Measurements from ENCODE around the gene RHAG.

GRCh38 chr6:49635480-49635879 lies 1.2 kb downstream of the RHAG start:
- TF ChIP-seq CTCF (IDR thresholded peaks at IDR 0.05; ENCODE audit: control extremely low read depth in 1 of 3, insufficient read depth in 1 of 3, low read depth in 1 of 3, low read length in 3 of 3) (no peak), HDAC2 (IDR thresholded peaks at IDR 0.05; ENCODE audit: borderline replicate concordance in 1 of 2, low read depth in 2 of 2, low read length in 2 of 2) (no peak), SAP30 (IDR thresholded peaks at IDR 0.05; ENCODE audit: insufficient read depth, insufficient replicate concordance, low read length) (no peak), POLR2A (IDR thresholded peaks at IDR 0.05; ENCODE audit: control extremely low read depth in 1 of 2, low read depth in 2 of 2, low read length in 2 of 2) (no peak), SP2 (IDR thresholded peaks at IDR 0.05; ENCODE audit: low read length) (no peak), SIN3A (conservative IDR thresholded peaks at IDR 0.05 in 1 of 2, IDR thresholded peaks at IDR 0.05 in 1 of 2; ENCODE audit: low read depth in 1 of 2, low read length in 2 of 2) (no peak), CREB1 (IDR thresholded peaks at IDR 0.05) (no peak), MAFK (IDR thresholded peaks at IDR 0.05; ENCODE audit: low read depth, low read length) (no peak), TEAD4 (IDR thresholded peaks at IDR 0.05; ENCODE audit: low read depth, low read length) (no peak), KDM1A (IDR thresholded peaks at IDR 0.05; ENCODE audit: borderline replicate concordance, low read length) (no peak), CHD1 (IDR thresholded peaks at IDR 0.05; ENCODE audit: low read depth, low read length) (no peak)
